Heart right ventricle (tissue), 16 donors: ENCODE measurements around the gene FLNB. TPM values are rescaled to one million over a fixed set of nuclear protein-coding genes. Genes with fewer than 3 reads are reported as not detected.

Source experiments
- ATAC-seq, 8 donors: fragments of 200-7000 bp; cut with Tn5 transposase; one replicate each; pipeline ENCODE4 v1.9.1; 2020; ENCODE audit warnings: mild to moderate bottlenecking in 8 of 8, moderate library complexity in 8 of 8, moderate number of reproducible peaks in 1 of 8
- DNase-seq, 2 donors: peaks; one replicate each; pipeline ENCODE4 v3.0.0-alpha.2; 2020
- H3K27ac ChIP-seq, 10 donors: fragments of 200-600 bp; sonication (generic) in 2 of 10; one replicate each; pipeline versions ENCODE4 v1.5.0 to v1.8.0; 2020 to 2022; ENCODE audit warnings: mild to moderate bottlenecking in 3 of 10
- H3K27me3 ChIP-seq, 7 donors: fragments of 200-600 bp; one replicate each; pipeline ENCODE4 v1.8.0; 2021 to 2022; ENCODE audit warnings: mild to moderate bottlenecking in 2 of 7
- H3K36me3 ChIP-seq, 9 donors: fragments of 200-600 bp; sonication (generic) in 1 of 9; one replicate each; pipeline versions ENCODE4 v1.5.0 to v1.8.0; 2020 to 2022; ENCODE audit warnings: mild to moderate bottlenecking in 2 of 9
- H3K4me1 ChIP-seq, 9 donors: fragments of 200-600 bp; sonication (generic) in 1 of 9; one replicate each; pipeline versions ENCODE4 v1.5.0 to v1.8.0; 2020 to 2022; ENCODE audit warnings: mild to moderate bottlenecking in 4 of 9
- H3K4me3 ChIP-seq, 10 donors: fragments of 200-600 bp; sonication (generic) in 2 of 10; one replicate each; pipeline versions ENCODE4 v1.5.0 to v1.8.0; 2020 to 2022; ENCODE audit warnings: mild to moderate bottlenecking in 7 of 10, moderate library complexity in 2 of 10
- H3K9me3 ChIP-seq, 11 donors: fragments of 200-600 bp in 10 of 11; sonication (generic) in 2 of 11; one replicate each; pipeline versions ENCODE4 v1.5.0 to v1.8.0; 2013 to 2022; ENCODE audit warnings: mild to moderate bottlenecking in 2 of 11, control low read depth in 1 of 11, moderate library complexity in 1 of 11
- CTCF ChIP-seq, 9 donors: fragments of 200-600 bp; sonication (generic) in 2 of 9; IDR thresholded peaks; one replicate each; pipeline versions ENCODE4 v1.5.0 to v1.8.0; 2021 to 2022; ENCODE audit warnings: antibody characterized with exemption in 9 of 9, mild to moderate bottlenecking in 5 of 9, moderate library complexity in 1 of 9
- WGBS, 2 donors: extraction: QIAGEN DNeasy Blood & Tissue Kit; methylation state at CpG; one replicate each; pipeline ENCODE4 v1.1.7; 2013; ENCODE audit warnings: inconsistent platforms in 1 of 2; 5-methylcytosine and 5-hydroxymethylcytosine counted together
- intact Hi-C, 10 donors: fragments of 100-400 bp; cut with DNase I; formaldehyde crosslinking; loops; one replicate each; pipeline versions ENCODE4 v1.11.1 to v1.14.2; 2022
- polyA plus RNA-seq, 2 donors: library from polyadenylated mRNA; stranded (reverse); fragments of 200-250 nt; gene quantifications; one replicate each; pipeline ENCODE4 v1.2.3, GENCODE V29; 2013
- total RNA-seq, 10 donors: library from RNA; stranded (reverse); fragmentation: NEBNext Ultra II Directional in 3 of 10; extraction: Animal tissue kit (Norgen Biotek cat#: 25700) in 3 of 10; gene quantifications; one replicate each; pipeline versions ENCODE4 v1.2.1 to v1.2.4, GENCODE V29; 2021 to 2023
- donor health status: Arrhythmogenic right ventricular cardiomyopathy.
- donor health status: ischemic (EF 13 %, LVEDD 7.1; RV severe dilation, severe dysfunction).
- donor health status: healthy with polysubstance abuse.
- donor health status: DM: no; HTN: yes; CAD: no.
- donor health status: DM: no; HTN: no; CAD: no.
- donor health status: ischemic (EF 25% LVEDD 6.9; RV normal size, moderate dysfunction).
- donor health status: ischemic (EF 25% LVEDD 5.7; RV mildly dilated, moderate dysfunction).
- donor health status: healthy.
- donor health status: DM: yes; HTN: yes; CAD: no.
- donor health status: Ischemic cardiomyopathy.
- donor health status: ischemic (EF 35%, LVEDD 5.7; RV mildly dilated, moderate dysfunction).
- donor health status: nonischemic (EF 11% LVEDD 7.7; RV severe dilation, severe dysfunction).
- donor health status: DM: yes; HTN: yes; CAD: no.
- donor health status: PGD.
- donor health status: ischemic (EF 29% LVEDD 5.4; RV normal size, mild dysfunction).
- donor health status: nonischemic (EF 23%, LVEDD 6.1; RV moderate dilation, normal function).

FLNB gene
- total and polyA plus RNA-seq, 12 donors: 27.4 to 65.3 (median 38.6) TPM

- 24 to 30% methylated on average over 10 of the region's 10 CpGs for WGBS, 2 donors
- peak; percentile 35 to 86 (median 58) for ATAC-seq
- H3K27ac ChIP-seq: peak overlapping the region; percentile 4 to 77 (median 48)
- intact Hi-C loops: loop anchor here in 1 of 10 donors (10.0 kb wide), 1 partner anchor 255 kb away; no protein-coding TSS in a partner anchor
- H3K27me3 ChIP-seq: no peaks in the 10 kb centered on the region
- DNase-seq: peak in 1 of 2 donors; percentile 37
- H3K4me1 ChIP-seq: peaks cover 18 to 56% (median 47%) of the 10 kb centered on the region in 9 donors
- no peak overlapping the region for H3K4me3 ChIP-seq
- peaks cover 0 to 82% (median 27%) of the 10 kb centered on the region in 9 donors for H3K36me3 ChIP-seq
- no peak for TF ChIP-seq CTCF (IDR thresholded peaks at IDR 0.05)
- H3K9me3 ChIP-seq: no peaks in the 10 kb centered on the region
Observed at GRCh38 chr3:58120075-58120812, 112.0 kb downstream of the FLNB start.

GRCh38 chr3:58121183-58121582, 113.0 kb downstream of the FLNB start:
- peaks cover 18 to 51% (median 43%) of the 10 kb centered on the region in 9 donors for H3K4me1 ChIP-seq
- ATAC-seq: peak in 2 of 8 donors; percentile 20 to 26

GRCh38 chr3:58122936-58123700, 114.9 kb downstream of the FLNB start:
- peaks cover 0 to 98% (median 52%) of the 10 kb centered on the region in 9 donors for H3K36me3 ChIP-seq
- H3K9me3 ChIP-seq: no peaks in the 10 kb centered on the region
- H3K27me3 ChIP-seq: no peaks in the 10 kb centered on the region
- no peak for TF ChIP-seq CTCF (IDR thresholded peaks at IDR 0.05)
- ATAC-seq (no peak), DNase-seq (no peak)
- 96% methylated on average over 41 of the region's 41 CpGs for WGBS, 2 donors
- intact Hi-C loops: loop anchor here in 2 of 10 donors (2.0 to 10.0 kb wide), 2 partner anchors 28 to 258 kb away; no protein-coding TSS in a partner anchor
- H3K27ac ChIP-seq: no peak overlapping the region
- H3K4me3 ChIP-seq: no peak overlapping the region
- peaks cover 14 to 31% (median 26%) of the 10 kb centered on the region in 9 donors for H3K4me1 ChIP-seq

More at GRCh38 chr3:58121183-58121582, 113.0 kb downstream of the FLNB start:
- Histone ChIP-seq H3K27me3 (no peaks in the 10 kb centered on the region), H3K27ac (peak overlapping the region in 3 of 10 donors; percentile 47 to 77 (median 75)), H3K4me3 (no peak overlapping the region), H3K36me3 (peaks cover 0 to 83% (median 36%) of the 10 kb centered on the region in 9 donors), H3K9me3 (no peaks in the 10 kb centered on the region)
- intact Hi-C loops: loop anchor here in 1 of 10 donors (10.0 kb wide), 1 partner anchor 256 kb away; no protein-coding TSS in a partner anchor
- no peak for TF ChIP-seq CTCF (IDR thresholded peaks at IDR 0.05)
- WGBS, 2 donors: 80 to 86% methylated on average over 11 of the region's 11 CpGs
- no peak for DNase-seq

- Histone ChIP-seq H3K27ac (no peak overlapping the region), H3K27me3 (no peaks in the 10 kb centered on the region), H3K36me3 (peaks cover 0 to 98% (median 52%) of the 10 kb centered on the region in 9 donors), H3K9me3 (no peaks in the 10 kb centered on the region), H3K4me1 (peaks cover 9 to 20% (median 19%) of the 10 kb centered on the region in 9 donors), H3K4me3 (no peak overlapping the region)
- no peak for DNase-seq
- intact Hi-C loops: loop anchor here in 1 of 10 donors (10.0 kb wide), 1 partner anchor 260 kb away; no protein-coding TSS in a partner anchor
- WGBS, 2 donors: 94 to 96% methylated on average over 8 of the region's 8 CpGs
- no peak for TF ChIP-seq CTCF (IDR thresholded peaks at IDR 0.05)
- ATAC-seq: no peak
Observed at GRCh38 chr3:58124387-58124786, 116.2 kb downstream of the FLNB start.
